ENCODE results near the gene KCNH4.
"Not testable (repeated sequence)": the region's sequence is repeated elsewhere in the genome, so short reads cannot be mapped to it uniquely, and the experiment has no call there.

The KCNH4 gene

DNA sequence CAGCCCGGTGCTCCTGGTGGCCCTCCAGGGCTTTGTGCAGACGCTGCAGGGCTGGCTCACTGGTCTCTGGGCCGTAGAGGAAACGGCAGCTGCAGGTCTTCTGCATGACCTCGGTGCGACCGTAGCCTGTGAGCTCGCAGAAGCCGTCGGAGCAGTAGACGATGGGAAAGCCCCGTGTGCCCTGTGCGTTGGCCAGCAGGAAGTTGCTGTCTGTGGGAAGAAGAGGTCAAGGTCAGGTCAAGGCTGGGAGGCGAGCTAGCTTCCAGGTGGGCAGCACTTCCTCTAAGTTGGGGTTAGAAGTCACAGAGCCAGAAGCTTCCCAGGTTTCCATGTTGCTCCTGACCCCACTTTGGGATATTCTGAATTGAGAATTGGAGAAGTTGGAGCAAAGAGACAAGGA is 2.1 kb downstream of the KCNH4 start:
- DNase-seq (ENCODE audit: low spot score) = no peak

DNA sequence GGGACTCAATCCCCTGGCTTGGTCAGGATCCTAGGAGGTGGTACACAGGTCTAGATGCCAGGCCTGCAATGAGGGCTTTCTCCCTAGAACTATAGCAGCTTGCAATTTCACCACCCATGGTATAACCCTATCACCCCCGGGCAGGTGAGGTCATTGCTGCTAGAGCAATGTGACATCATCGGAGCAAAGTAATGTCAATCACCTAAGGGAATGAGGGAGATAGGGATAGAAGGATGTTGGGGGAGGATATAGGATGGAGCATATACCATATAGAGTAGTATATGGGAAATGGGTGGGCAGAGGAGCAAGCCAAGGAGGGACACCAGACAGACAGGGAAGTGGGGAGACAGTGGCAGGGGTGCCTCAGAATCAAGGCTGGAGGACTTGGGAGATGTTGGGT is 3.3 kb downstream of the KCNH4 start:
- no peak for DNase-seq (ENCODE audit: low spot score)

DNA sequence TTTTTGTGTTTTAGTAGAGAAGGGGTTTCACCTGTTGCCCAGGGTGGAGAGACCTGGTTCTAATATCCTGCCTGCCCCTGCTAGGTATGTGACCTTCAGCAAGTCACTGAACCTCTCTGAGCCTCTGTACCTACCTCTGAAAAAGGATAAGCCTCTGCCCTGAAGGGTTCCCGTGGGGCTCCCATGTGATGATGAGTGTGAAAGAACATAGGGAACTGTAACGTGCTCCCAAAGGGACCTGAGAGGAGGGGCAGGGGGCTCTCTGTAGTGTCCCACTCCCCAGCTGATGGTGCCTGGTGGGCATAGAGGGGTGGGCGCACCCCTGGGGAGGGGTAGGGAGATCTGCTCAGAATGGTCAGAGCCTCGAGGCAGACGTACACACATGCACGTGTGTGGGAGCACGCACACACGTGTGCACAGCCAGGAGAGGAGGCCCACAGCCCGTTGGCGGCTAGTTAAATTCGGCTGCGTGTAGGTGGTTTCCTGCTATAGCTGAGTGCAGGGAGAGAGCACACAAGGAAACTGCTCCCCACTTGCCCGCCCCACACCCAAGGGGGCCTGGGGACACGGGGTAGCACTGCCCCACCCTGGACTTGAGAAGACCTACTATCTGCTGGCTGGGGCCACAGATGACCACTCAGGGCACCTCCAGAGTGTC is 6.7 kb downstream of the KCNH4 start:
- DNase-seq (ENCODE audit: low spot score) = no peak

DNA sequence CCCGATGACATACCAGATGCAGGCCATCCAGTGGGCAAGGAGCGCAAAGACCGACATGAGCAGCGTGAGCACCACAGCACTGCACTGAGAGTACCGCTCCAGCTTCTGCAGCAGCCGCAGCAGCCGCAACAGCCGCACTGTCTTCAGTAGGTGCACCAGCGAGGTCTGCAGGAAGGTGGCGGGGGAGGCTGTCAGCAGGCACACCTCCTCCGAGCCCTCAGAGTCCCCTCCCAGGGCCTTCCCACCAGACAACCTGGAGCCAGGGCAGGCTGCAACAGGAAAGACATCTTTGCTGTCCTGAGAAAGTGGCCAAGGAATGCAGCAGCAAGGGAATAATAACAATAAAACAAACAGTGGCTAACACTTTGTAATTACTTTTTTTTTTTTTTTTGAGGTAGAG is 9.1 kb downstream of the KCNH4 start:
- DNase-seq (ENCODE audit: low spot score) = no peak

DNA sequence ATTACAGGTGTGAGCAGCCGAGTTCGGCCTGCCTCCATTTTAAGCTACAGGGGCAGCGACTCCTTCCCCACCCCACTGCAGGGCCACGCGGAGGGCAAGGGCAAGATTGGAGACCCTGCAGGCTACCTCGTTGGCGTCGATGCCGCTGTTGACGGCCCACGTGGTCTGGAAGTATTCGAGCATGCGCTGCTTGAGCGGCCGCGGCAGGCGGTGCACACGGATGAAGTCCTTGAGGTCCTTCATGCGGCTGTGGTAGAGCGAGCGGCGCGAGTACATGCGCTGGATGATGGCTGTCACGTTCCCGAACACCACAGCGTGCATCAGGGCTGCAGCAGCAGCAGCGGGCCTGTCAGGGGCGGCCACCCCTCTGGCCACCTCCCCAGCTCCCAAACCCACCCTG is 11.6 kb downstream of the KCNH4 start:
- no peak for DNase-seq (ENCODE audit: low spot score)

DNA sequence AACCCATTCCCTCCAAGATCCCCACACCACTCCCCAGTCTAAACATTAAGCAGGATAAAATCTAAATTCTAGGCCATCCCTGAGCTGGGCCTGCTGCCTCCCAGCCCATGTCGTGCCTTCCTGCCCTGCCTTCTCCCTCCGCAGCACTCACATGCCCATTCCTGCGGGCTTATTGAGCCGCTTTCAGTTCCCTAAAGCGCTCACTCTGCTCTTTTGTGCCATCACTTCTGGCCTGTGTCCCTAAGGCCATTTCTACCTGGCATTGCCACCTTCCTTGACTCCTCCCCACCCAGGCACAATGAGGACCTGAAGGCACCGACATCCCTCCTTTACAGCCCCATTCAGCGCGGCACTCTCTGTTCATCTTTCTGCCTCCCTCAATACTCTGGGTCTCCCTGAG is 13.1 kb downstream of the KCNH4 start:
- DNase-seq (ENCODE audit: low spot score) = no peak

DNA sequence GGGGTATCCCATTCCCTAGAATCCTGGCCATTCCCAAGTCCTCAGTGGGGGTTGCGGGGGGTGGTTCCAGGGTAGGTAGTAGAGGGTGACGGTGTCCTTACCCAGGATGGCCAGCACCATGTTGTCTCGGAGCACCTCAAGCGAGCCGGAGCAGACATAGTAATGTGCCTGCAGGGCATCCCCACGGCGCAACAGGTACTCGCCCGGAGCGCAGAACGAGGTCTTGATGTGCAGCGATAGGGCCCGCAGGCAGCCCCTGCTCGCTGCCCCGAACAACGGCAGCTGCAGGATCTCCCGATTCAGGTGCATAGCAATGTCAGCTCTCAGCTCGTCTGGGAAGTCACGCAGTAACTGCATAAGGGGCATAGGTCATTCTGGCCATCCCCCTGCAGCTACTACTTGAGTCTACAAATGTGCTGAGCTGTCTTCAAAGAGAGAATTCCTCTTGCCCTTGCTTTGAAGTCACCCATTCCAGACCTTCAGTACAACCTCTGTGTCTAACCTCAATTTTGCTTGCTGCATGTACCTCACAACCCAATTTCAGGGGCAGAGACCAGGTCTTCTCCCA is 14.7 kb downstream of the KCNH4 start:
- DNase-seq (ENCODE audit: low spot score) = no peak

DNA sequence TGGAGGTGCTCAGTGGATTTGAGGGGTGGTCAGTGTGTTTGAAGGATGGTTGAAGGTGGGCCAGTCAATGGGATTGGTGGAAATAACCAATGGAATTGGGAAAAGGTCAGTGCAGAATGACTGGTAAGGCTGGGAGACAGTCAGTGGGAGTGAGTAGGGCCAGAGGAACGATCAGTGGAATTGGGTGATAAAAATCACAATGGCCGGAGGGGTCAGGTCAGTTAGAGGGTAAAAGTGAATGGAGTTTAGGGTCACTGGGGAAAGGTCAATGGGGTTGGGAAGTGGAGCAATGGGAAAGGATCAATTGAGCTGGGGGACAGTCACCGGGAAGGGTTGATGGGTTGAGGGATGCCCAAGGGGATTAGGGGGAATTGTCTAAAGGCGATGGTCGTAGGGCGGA is 15.2 kb downstream of the KCNH4 start:
- no peak for DNase-seq (ENCODE audit: low spot score)

DNA sequence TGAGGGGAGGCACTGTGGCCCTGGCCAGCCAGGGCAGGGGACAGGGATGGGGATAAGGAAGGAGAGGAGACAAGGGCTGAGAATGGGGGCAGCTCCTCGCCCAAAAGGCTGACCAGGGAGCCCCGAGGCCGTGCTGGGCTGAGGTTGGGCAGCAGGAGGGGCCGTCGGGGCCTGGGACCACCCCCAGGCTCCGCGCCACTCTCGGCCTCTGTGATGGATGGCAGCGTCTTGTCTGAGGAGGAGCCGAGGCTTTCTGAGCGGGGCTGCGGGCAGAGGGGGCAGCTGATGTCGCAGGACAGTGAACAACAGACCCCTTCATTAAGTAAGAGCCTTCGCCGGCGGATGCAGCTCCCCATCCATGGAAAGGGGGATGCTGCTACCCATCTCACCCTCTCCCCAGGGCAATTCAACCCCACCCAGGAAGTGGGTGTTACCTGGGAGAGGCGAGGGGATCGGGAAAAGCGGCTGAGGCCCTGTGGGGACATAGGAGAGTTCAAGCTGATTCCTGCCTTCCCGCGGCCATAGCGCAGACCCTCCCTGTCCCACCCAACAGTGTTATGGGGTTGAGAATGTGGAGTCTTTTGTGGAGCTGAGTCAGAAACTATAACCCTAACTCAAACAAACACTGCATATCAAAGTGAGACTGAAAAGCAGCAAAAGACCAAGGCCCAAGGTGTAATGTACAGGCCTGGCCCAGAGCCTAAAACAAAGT is 17.1 kb downstream of the KCNH4 start:
- DNase-seq (ENCODE audit: low spot score) = no peak

DNA sequence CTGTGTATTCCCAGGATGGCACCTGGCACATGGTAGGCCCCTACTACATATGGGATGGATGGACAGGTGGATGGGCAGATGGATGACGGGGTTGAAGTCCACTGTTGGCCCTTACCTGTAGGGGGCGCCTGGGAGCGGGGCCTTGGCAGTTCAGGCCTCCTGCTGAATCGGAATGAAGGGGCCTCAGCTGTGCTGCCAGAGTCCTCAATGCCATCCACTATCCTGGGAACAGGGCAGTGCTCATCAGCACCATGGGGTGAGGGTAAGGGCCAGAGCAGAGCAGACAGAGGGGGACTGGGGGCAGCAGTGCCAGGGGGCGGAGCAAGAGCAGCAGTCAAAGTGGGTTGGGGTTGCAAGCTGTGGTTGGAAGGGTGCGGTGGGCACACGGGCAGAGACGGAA is 17.8 kb downstream of the KCNH4 start:
- DNase-seq (ENCODE audit: low spot score) = peak; percentile 62

DNA sequence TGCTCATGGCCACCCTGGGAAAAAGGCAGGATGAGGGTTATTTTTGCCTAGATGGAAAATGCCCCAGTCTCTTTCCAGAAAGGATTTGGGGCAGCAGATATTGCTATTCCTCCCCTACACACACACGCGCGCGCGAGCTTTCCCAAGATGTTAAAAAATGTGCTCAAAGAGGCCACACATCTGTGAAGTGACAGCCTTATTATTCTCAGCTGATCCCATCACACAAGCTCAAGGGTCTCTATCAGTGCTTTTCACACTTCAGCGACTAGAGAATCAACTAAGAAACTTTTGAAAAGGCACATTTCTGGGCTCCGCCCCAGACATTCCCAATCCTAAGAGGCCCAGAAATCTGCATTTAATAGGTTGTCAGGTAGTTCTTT is 20.4 kb downstream of the KCNH4 start:
- no peak for DNase-seq (ENCODE audit: low spot score)

DNA sequence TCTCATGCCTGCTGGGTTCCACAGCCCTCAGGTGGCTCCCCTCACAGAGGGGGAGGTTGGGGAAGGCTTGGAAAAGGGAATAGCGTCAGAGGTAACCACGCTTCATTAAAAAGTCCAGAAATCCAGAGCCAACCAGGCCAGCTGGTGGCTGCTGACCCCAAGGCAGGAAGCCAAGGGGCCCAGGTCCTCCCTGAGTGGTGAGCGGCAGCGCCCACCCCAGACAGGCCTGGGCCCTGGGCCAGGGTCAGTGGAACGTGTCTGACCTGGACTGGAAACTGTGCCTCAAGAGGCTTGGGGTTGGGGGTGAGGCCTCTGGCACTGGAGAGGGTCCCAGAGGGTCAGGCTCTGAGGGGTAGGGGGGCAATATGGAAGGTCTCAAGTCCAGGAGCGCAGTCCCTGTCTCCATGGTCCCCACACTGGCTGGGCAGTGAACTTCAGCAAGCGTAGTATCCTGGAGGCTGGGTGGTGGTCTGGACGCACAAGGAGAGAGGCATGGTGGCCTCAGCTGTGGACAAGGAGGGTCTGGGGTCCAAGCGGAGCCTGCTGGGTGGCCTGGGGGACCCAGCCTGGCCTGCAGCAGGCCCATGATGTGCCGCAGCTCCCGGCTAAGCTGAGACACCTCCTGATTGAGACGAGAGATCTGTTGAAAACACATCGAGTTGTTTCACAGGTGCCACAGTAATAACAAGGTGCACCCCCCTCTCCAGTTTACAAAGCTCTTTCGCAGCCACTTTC is 21.0 kb downstream of the KCNH4 start:
- DNase-seq (ENCODE audit: low spot score) = no peak

DNA sequence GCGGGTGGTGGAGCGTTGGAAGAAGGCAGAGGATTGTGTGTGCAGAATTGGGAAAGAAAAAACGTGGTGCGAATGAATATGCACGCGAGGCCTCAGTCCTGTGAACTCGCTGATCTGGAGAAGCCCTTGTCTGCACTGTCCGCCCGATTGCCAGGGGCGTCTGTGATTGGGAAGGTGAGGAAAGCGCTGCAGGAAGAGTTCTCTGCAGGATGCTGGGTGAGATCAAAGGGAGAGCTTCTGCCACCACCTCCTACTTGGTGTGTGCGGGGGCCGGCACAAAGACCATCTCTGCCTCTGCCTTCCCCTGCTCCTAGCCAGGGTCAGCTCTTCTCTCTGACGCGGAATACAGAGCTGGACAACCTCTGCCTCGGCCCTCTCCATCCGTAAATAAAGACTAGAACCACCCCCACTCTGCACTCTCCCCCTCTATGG is 25.3 kb downstream of the KCNH4 start:
- no peak for DNase-seq (ENCODE audit: low spot score)

DNA sequence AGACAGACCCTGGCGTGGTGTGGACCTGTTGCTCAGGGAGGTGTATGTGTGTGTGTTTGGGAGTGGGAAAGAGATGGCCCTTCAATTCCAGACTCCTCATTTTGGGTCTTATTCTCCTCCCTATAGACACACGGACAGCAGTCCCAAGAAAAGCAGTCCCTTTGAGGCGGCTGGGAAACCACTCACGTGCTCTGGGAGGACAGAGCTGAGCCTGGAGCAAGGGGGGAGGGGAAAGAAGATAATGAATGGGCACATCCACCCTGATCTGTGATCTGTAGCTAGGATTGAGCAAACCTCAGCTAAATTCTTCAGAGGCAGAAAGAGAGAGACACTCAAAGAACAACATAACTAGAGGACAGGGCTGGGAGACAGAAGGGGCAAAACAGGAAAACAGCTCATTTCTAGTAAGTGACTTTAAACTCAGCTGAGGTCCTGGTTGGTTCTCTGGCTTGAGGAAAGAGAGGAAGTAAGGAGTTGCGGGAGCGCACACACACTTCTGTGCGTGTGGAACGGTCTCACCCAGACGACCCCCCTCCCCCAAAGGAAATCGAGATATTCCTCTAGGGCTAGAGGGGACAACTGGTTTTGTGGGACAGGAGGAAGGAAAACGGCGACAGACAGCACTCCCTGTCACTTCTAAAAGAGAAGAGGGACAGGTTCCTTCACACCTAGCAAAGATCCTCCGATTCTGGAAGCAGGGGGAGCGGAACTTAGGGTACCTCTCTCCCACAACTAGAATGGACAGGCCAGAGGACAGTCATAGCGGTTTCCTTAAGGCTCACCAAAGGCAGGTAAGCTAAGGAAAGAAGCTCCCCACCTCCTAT is 26.8 kb downstream of the KCNH4 start:
- no peak for DNase-seq (ENCODE audit: low spot score)

DNA sequence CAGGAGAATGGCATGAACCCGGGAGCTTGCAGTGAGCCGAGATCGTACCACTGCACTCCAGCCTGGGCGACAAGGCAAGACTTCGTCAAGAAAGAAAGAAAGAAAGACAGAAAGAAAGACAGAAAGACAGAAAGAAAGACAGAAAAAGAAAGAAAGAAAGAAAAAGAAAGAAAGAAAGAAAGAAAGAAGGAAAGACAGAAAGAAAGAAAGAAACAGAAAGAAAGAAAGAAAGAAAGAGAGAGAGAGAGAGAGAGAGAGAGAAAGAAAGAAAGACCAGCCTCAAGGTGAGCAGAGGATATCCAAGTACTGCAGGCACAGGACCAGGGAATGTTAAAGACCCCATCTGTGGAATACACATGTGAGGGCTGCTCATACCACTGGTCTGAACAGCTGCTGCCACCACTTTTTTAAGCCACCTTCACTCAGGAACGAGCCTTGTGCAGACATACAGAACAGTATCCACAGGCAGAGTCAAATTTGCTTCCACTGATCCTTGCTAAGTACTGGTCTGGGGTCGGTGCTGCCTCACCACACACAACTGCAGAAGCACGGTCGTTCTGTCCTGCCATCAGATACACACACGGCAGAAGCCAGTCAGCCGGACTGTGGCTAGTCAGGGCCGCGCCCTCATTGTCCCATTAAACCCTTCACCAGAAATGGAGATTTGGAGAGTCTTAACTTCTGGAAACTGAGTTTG is 33.9 kb downstream of the KCNH4 start:
- DNase-seq (ENCODE audit: low spot score) = no peak

DNA sequence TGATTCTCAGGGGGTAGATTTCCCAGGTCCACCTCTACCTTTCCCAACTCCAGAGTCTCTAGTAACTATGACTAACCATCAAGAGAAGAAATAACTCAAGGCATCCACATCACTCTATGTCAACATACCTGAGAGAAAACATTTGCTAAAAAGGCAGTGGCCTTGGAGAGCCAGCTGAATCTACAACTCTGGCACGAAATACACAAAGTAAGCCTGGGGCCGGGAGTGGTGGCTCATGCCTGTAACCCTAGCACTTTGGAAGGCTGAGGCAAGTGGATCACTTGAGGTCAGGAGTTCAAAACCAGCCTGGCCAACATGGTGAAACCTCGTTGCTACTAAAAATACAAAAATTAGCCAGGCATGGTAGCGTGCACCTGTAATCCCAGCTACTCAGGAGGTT is 37.8 kb downstream of the KCNH4 start:
- not testable (repeated sequence) for DNase-seq (ENCODE audit: low spot score)

DNA sequence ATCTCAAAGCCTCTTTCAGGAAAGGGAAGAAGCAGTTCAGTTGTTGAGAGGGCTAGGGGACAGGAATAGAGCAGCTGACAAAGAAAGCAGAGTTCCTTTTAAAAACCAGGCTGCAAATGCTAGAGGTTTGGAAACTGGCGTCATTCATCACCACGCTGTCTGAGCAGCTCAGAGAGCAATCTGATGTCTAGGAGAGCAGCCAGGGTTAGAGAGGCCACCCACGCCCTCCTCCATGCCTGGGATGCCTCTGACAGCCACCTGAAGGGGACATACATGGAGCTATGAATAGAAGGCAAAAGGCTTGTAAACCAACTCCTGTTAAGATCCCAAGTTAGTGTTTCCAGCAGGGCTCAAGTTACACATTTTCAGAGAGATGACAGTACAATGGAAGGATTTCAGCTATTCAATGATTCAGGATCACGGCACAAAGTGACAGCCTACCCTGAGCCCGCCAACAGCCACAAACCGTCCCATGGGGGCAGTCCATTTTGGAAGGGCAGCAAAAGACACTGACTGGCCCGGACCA is 38.5 kb downstream of the KCNH4 start:
- no peak for DNase-seq (ENCODE audit: low spot score)

DNA sequence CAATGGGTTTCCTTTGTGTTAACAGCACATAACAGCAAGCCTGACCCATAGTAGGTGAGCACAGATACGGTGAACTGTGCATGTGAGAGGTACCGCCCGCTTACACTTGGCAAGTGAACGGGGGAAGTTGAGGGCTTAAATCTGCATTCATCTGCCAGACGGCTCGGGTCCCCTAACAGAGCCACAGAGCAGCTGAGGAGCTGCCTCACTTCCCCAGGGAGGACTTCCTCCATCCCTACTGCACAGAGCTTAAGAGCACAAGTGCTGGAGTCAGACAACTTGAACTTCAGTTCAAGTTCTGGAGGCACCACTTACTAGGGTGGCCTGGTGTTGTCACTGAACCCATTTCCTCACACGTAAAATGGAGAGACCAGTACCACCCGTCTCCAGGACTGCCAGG is 39.6 kb downstream of the KCNH4 start:
- no peak for DNase-seq (ENCODE audit: low spot score)

DNA sequence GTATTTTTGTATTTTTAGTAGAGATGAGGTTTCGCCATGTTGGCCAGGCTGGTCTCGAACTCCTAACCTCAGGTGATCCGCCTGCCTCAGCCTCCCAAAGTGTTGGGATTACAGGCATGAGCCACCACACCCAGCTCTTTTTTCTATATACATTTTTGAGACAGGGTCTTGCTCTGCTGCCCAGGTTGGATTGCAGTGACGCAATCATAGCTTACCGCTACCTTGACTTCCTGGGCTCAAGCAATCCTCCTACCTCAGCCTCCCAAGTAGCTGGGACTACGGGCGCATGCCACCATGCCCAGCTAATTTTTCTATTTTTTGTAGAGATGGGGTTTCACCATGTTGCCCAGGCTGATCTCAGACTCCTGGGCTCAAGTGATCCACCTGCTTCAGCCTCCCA is 40.3 kb downstream of the KCNH4 start:
- DNase-seq (ENCODE audit: low spot score) = not testable (repeated sequence)

DNA sequence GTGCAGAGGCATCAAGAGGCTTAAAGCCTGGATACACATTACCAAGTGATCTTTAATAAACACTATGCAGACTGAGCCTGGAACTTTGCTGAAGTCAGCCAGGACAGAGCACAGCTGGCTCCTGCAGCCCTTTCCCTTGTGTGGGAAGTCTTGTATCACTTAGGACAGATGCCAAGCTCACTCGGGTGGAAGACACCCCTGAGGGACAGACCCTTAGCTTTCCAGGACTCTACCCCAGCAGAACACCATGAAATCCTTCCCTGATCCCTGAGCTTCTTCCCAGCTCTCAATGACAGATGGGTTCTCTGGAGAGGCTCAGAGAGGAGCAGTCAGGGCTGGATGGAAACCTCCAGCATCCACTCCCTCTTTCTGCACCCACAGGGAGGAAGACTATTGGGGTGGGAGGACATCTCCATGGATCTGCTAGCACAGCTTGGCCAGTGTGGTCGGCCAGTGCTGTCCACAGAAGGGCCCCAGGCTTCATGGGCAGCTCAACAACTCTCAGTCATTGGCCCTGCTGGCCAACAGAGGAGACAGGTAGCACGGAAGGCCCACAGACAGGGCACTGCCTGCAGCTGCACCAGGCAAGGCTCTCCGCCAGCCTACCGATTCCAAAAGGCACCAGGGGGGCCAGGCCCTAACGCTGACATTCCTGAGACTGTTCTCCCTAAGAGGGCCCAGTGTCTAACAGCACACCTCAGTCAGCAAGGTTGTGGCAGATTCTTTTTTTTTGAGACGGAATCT is 42.0 kb downstream of the KCNH4 start:
- no peak for DNase-seq (ENCODE audit: low spot score)

DNA sequence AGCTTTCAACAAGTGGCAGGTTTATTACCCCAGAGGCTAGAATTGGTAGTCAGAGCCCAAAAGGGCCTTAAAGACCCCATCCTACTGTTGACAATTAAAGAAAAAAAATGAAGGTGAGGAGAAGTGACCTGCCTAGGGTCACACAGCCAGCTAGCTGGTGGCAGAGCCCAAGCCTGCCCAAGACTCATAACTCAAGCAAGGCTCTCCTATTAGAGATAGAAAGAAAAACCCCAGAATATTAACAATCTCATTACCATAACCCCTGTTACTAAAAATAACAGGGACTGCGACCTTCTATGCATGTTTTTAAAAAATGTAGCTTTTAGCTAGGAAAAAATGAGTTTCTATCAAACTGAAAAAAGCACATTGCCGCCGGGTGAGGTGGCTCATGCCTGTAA is 44.3 kb downstream of the KCNH4 start:
- no peak for DNase-seq (ENCODE audit: low spot score)
